ENCODE results near the gene TH.

GRCh38 chr11:2148595-2148994 is 23.0 kb downstream of the TH start:
- TF ChIP-seq CTCF (IDR thresholded peaks at IDR 0.05) (no peak), PBX3 (IDR thresholded peaks at IDR 0.05) (no peak), GATA2 (CRISPR knock-in tag; IDR thresholded peaks at IDR 0.05) (no peak), RAD21 (IDR thresholded peaks at IDR 0.05; ENCODE audit: low read length) (no peak), REST (IDR thresholded peaks at IDR 0.05; ENCODE audit: low read depth, low read length) (no peak), POLR2AphosphoS5 (IDR thresholded peaks at IDR 0.05; ENCODE audit: low read depth, low read length) (no peak), CHD2 (IDR thresholded peaks at IDR 0.05; ENCODE audit: low read length, partially characterized antibody) (no peak)
